ENCODE results near the gene WFIKKN1. TPM values are rescaled to one million over a fixed set of nuclear protein-coding genes. Genes with fewer than 3 reads are reported as not detected.

WFIKKN1 gene
- polyA plus RNA-seq, 3 donors = 0.76 TPM; not detected in 2

- Histone ChIP-seq H3K4me3 (replicated peaks in 1 of 3; ENCODE audit: low read depth in 2 of 3, low read length in 3 of 3) (no peak overlapping the region), H3K4me1 (ENCODE audit: control insufficient read depth in 1 of 2, insufficient read depth in 2 of 2, low read length in 2 of 2) (peaks cover 7 to 8% of the 10 kb centered on the region in 2 donors), H3K36me3 (replicated peaks in 1 of 2; ENCODE audit: control insufficient read depth in 1 of 2, insufficient read depth in 2 of 2, low read length in 2 of 2) (peaks cover 0 to 2% of the 10 kb centered on the region in 2 donors), H3K79me2 (ENCODE audit: insufficient read depth, low read length) (peaks cover 5% of the 10 kb centered on the region), H4K20me1 (ENCODE audit: insufficient read depth, low read length) (no peaks in the 10 kb centered on the region), H3K4me2 (replicated peaks; ENCODE audit: extremely low read depth, low read length, poor library complexity, severe bottlenecking) (no peak overlapping the region), H3K27me3 (ENCODE audit: control insufficient read depth in 2 of 2, insufficient read depth in 2 of 2, low read length in 2 of 2) (peaks cover 0 to 7% of the 10 kb centered on the region in 2 donors), H3K9ac (ENCODE audit: insufficient read depth, low read length, poor library complexity, severe bottlenecking) (no peak overlapping the region), H3K27ac (ENCODE audit: low read depth in 1 of 2, low read length in 2 of 2) (no peak overlapping the region), H2AFZ (ENCODE audit: insufficient read depth, low read depth, low read length, poor library complexity, severe bottlenecking) (no peak overlapping the region), H3K9me3 (replicated peaks in 1 of 2; ENCODE audit: control insufficient read depth in 1 of 2, insufficient read depth in 1 of 2, low read length in 2 of 2) (no peaks in the 10 kb centered on the region)
- Mint-ChIP-seq H3K4me3 (no peak overlapping the region), H3K27me3 (ENCODE audit: low read depth in 3 of 3) (peaks cover 2 to 16% (median 12%) of the 10 kb centered on the region in 3 donors), H3K4me1 (peaks cover 6% of the 10 kb centered on the region), H3K9me3 (peaks cover 0 to 2% (median 0%) of the 10 kb centered on the region in 7 donors), H3K36me3 (peaks cover 0 to 3% of the 10 kb centered on the region in 2 donors), H3K27ac (peak overlapping the region in 1 of 7 donors; percentile 10)
- no peak for TF ChIP-seq CTCF (IDR thresholded peaks at IDR 0.05)
- intact Hi-C loops (cut with micrococcal nuclease) = loop anchor here in 1 of 2 donors (5.0 kb wide), 1 partner anchor 70 kb away; no protein-coding TSS in a partner anchor
- WGBS (ENCODE audit: insufficient coverage) = 97% methylated on average over 16 of the region's 21 CpGs
- no peak for DNase-seq
These were observed 48.0 kb upstream of the WFIKKN1 start for GRCh38 chr16:582614-583331.

GRCh38 chr16:583470-583814 lies 47.3 kb upstream of the WFIKKN1 start:
- H3K27ac Mint-ChIP-seq = no peak overlapping the region
- H3K4me3 ChIP-seq (replicated peaks in 1 of 3; ENCODE audit: low read depth in 2 of 3, low read length in 3 of 3) = no peak overlapping the region
- DNase-seq = no peak
- H4K20me1 ChIP-seq (ENCODE audit: insufficient read depth, low read length) = no peaks in the 10 kb centered on the region
- peaks cover 0 to 2% of the 10 kb centered on the region in 2 donors for H3K36me3 ChIP-seq (replicated peaks in 1 of 2; ENCODE audit: control insufficient read depth in 1 of 2, insufficient read depth in 2 of 2, low read length in 2 of 2)
- H3K9me3 Mint-ChIP-seq = peaks cover 0 to 3% (median 0%) of the 10 kb centered on the region in 7 donors
- no peak overlapping the region for H3K27ac ChIP-seq (ENCODE audit: low read depth in 1 of 2, low read length in 2 of 2)
- H3K4me3 Mint-ChIP-seq = no peak overlapping the region
- TF ChIP-seq CTCF (IDR thresholded peaks at IDR 0.05) = no peak
- WGBS (ENCODE audit: insufficient coverage) = 83% methylated on average over 12 of the region's 16 CpGs
- H3K36me3 Mint-ChIP-seq = peaks cover 0 to 3% of the 10 kb centered on the region in 2 donors
- no peak overlapping the region for H3K4me2 ChIP-seq (replicated peaks; ENCODE audit: extremely low read depth, low read length, poor library complexity, severe bottlenecking)
- H3K4me1 Mint-ChIP-seq = peaks cover 12% of the 10 kb centered on the region
- H3K4me1 ChIP-seq (ENCODE audit: control insufficient read depth in 1 of 2, insufficient read depth in 2 of 2, low read length in 2 of 2) = peaks cover 14 to 15% of the 10 kb centered on the region in 2 donors
- no peaks in the 10 kb centered on the region for H3K9me3 ChIP-seq (replicated peaks in 1 of 2; ENCODE audit: control insufficient read depth in 1 of 2, insufficient read depth in 1 of 2, low read length in 2 of 2)
- peaks cover 12% of the 10 kb centered on the region for H3K79me2 ChIP-seq (ENCODE audit: insufficient read depth, low read length)
- peaks cover 2 to 16% (median 12%) of the 10 kb centered on the region in 3 donors for H3K27me3 Mint-ChIP-seq (ENCODE audit: low read depth in 3 of 3)
- intact Hi-C loops (cut with micrococcal nuclease) = loop anchor here in 1 of 2 donors (5.0 kb wide), 1 partner anchor 69 kb away; no protein-coding TSS in a partner anchor
- no peak overlapping the region for H2AFZ ChIP-seq (ENCODE audit: insufficient read depth, low read depth, low read length, poor library complexity, severe bottlenecking)
- H3K9ac ChIP-seq (ENCODE audit: insufficient read depth, low read length, poor library complexity, severe bottlenecking) = no peak overlapping the region
- peaks cover 0 to 7% of the 10 kb centered on the region in 2 donors for H3K27me3 ChIP-seq (ENCODE audit: control insufficient read depth in 2 of 2, insufficient read depth in 2 of 2, low read length in 2 of 2)
